ENCODE measurements around the gene IP6K3.

Gene IP6K3

GRCh38 chr6:33699131-33699530 is 47.6 kb downstream of the IP6K3 start:
- Histone ChIP-seq H3K9me3 (replicated peaks; ENCODE audit: insufficient read depth, low read length) (no peaks in the 10 kb centered on the region), H3K27me3 (replicated peaks; ENCODE audit: insufficient read depth, low read length) (no peaks in the 10 kb centered on the region), H3K9me2 (replicated peaks; ENCODE audit: insufficient read depth, low read length) (no peaks in the 10 kb centered on the region), H3K79me2 (ENCODE audit: low read length) (peaks cover 2% of the 10 kb centered on the region; the same call in 1 of the 2 replicates), H3F3A (ENCODE audit: insufficient read depth, low read length) (peaks cover 10% of the 10 kb centered on the region; the same call in 1 of the 2 replicates), H3K36me3 (replicated peaks; ENCODE audit: insufficient read depth, low read length) (peaks cover 5% of the 10 kb centered on the region; the same call in 1 of the 2 replicates), H3K4me1 (ENCODE audit: low read length) (no peaks in the 10 kb centered on the region), H3K27ac (ENCODE audit: low read length) (no peak overlapping the region), H2AFZ (ENCODE audit: low read length) (no peak overlapping the region), H3K9ac (ENCODE audit: low read length) (no peak overlapping the region), H3K4me3 (ENCODE audit: low read length) (no peak overlapping the region), H3K4me2 (ENCODE audit: low read depth, low read length) (no peak overlapping the region), H4K20me1 (ENCODE audit: insufficient read depth, low read length) (no peaks in the 10 kb centered on the region)
- DNase-seq: no peak
- TF ChIP-seq EZH2 (optimal IDR thresholded peaks at IDR 0.05; ENCODE audit: low read depth, low read length): no peak
- TF ChIP-seq CTCF (IDR thresholded peaks at IDR 0.05; ENCODE audit: low read length): no peak
- no peak for TF ChIP-seq EZH2phosphoT487 (IDR thresholded peaks at IDR 0.05; ENCODE audit: low read length)

DNA sequence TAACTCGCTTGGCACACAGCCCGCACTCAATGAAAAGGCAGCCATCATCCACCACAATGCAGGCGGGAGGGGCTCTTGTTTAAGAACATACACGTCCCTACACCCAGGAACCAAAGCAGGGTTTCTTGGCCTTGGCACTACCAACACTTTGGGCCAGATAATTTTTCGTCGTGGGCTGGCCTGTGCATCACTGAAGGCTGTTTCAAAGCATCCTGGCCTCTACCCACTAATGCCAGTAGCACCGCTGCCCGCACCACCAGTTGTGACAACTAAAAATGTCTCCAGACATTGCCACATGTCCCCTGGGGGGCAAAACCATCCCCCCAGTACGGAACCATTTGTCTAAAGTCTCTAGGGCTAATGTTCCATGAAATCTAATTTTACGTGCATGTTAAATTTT is 48.2 kb downstream of the IP6K3 start:
- Histone ChIP-seq H3F3A (ENCODE audit: insufficient read depth, low read length) (peaks cover 10% of the 10 kb centered on the region; the same call in 1 of the 2 replicates), H3K27me3 (replicated peaks; ENCODE audit: insufficient read depth, low read length) (no peaks in the 10 kb centered on the region), H3K9me2 (replicated peaks; ENCODE audit: insufficient read depth, low read length) (no peaks in the 10 kb centered on the region), H3K79me2 (ENCODE audit: low read length) (no peaks in the 10 kb centered on the region), H3K4me2 (ENCODE audit: low read depth, low read length) (no peak overlapping the region), H3K27ac (ENCODE audit: low read length) (no peak overlapping the region), H3K9me3 (replicated peaks; ENCODE audit: insufficient read depth, low read length) (no peaks in the 10 kb centered on the region), H4K20me1 (ENCODE audit: insufficient read depth, low read length) (no peaks in the 10 kb centered on the region), H2AFZ (ENCODE audit: low read length) (no peak overlapping the region), H3K36me3 (replicated peaks; ENCODE audit: insufficient read depth, low read length) (peaks cover 5% of the 10 kb centered on the region; the same call in 1 of the 2 replicates), H3K4me3 (ENCODE audit: low read length) (no peak overlapping the region), H3K9ac (ENCODE audit: low read length) (no peak overlapping the region), H3K4me1 (ENCODE audit: low read length) (no peaks in the 10 kb centered on the region)
- DNase-seq: no peak
- TF ChIP-seq EZH2 (optimal IDR thresholded peaks at IDR 0.05; ENCODE audit: low read depth, low read length) (no peak), EZH2phosphoT487 (IDR thresholded peaks at IDR 0.05; ENCODE audit: low read length) (no peak), CTCF (IDR thresholded peaks at IDR 0.05; ENCODE audit: low read length) (no peak)

- Histone ChIP-seq H3K36me3 (replicated peaks; ENCODE audit: insufficient read depth, low read length) (peaks cover 5% of the 10 kb centered on the region; the same call in 1 of the 2 replicates), H3K27ac (ENCODE audit: low read length) (no peak overlapping the region), H3K9ac (ENCODE audit: low read length) (no peak overlapping the region), H3K4me2 (ENCODE audit: low read depth, low read length) (no peak overlapping the region), H3K27me3 (replicated peaks; ENCODE audit: insufficient read depth, low read length) (no peaks in the 10 kb centered on the region), H2AFZ (ENCODE audit: low read length) (no peak overlapping the region), H3K79me2 (ENCODE audit: low read length) (no peaks in the 10 kb centered on the region), H4K20me1 (ENCODE audit: insufficient read depth, low read length) (no peaks in the 10 kb centered on the region), H3K4me3 (ENCODE audit: low read length) (no peak overlapping the region), H3K9me3 (replicated peaks; ENCODE audit: insufficient read depth, low read length) (no peaks in the 10 kb centered on the region), H3K9me2 (replicated peaks; ENCODE audit: insufficient read depth, low read length) (no peaks in the 10 kb centered on the region), H3F3A (ENCODE audit: insufficient read depth, low read length) (peaks cover 10% of the 10 kb centered on the region; the same call in 1 of the 2 replicates), H3K4me1 (ENCODE audit: low read length) (no peaks in the 10 kb centered on the region)
- no peak for DNase-seq
- TF ChIP-seq EZH2phosphoT487 (IDR thresholded peaks at IDR 0.05; ENCODE audit: low read length): no peak
- no peak for TF ChIP-seq CTCF (IDR thresholded peaks at IDR 0.05; ENCODE audit: low read length)
- no peak for TF ChIP-seq EZH2 (optimal IDR thresholded peaks at IDR 0.05; ENCODE audit: low read depth, low read length)
Measured at GRCh38 chr6:33697845-33698244, 48.9 kb downstream of the IP6K3 start.
